Activated CD8-positive, alpha-beta memory T cell treated with anti-CD3 and anti-CD28 coated beads, Interleukin-2, amount 10 ng/mL, durations not matched to agents 7 days and 5 days (primary cell): ENCODE data around the gene GLI3. TPM values are rescaled to one million over a fixed set of nuclear protein-coding genes. Genes with fewer than 3 reads are reported as not detected.

Experiments used
- ATAC-seq: fragments of 150-1000 bp; cut with Tn5 transposase; one replicate; pipeline ENCODE4 v1.10.0; 2021; ENCODE audit warnings: moderate library complexity
- CTCF ChIA-PET: fragments of 350-600 bp; sonication (Branson Sonifier 250); formaldehyde crosslinking; loops from one replicate; lab custom pipeline; 2021; ENCODE audit warnings: antibody characterized with exemption; lab: Charles Lee
- DNase-seq: peaks from one replicate; pipeline ENCODE4 v3.0.0-alpha.2; 2020
- H3K27ac Mint-ChIP-seq: one replicate; pipeline ENCODE4 v1.8.0; 2021; ENCODE audit warnings: mild to moderate bottlenecking, mixed read lengths
- H3K27me3 Mint-ChIP-seq: one replicate; pipeline ENCODE4 v1.8.0; 2021; ENCODE audit warnings: mixed read lengths
- H3K36me3 Mint-ChIP-seq: one replicate; pipeline ENCODE4 v1.8.0; 2021; ENCODE audit warnings: mild to moderate bottlenecking, mixed read lengths
- H3K4me1 Mint-ChIP-seq: one replicate; pipeline ENCODE4 v1.8.0; 2021; ENCODE audit warnings: mixed read lengths
- H3K4me3 Mint-ChIP-seq: one replicate; pipeline ENCODE4 v1.8.0; 2021; ENCODE audit warnings: mild to moderate bottlenecking, moderate library complexity, mixed read lengths
- H3K9me3 Mint-ChIP-seq: one replicate; pipeline ENCODE4 v1.8.0; 2022; ENCODE audit warnings: low read depth, mixed read lengths
- total RNA-seq, 2 experiments: library from RNA; stranded (reverse); gene quantifications; one replicate each; pipeline ENCODE4 v1.2.3, GENCODE V29; 2021

GLI3 gene
- total RNA-seq, 2 experiments from 2014 or later = 0.15 to 0.26 TPM

GRCh38 chr7:42170724-42171123 lies 66.3 kb downstream of the GLI3 start:
- Mint-ChIP-seq H3K4me3 (no peak overlapping the region), H3K36me3 (no peaks in the 10 kb centered on the region), H3K27me3 (no peaks in the 10 kb centered on the region), H3K27ac (no peak overlapping the region), H3K9me3 (no peaks in the 10 kb centered on the region), H3K4me1 (no peaks in the 10 kb centered on the region)
- DNase-seq = no peak
- CTCF ChIA-PET = no interaction called here
- ATAC-seq = no peak

- Mint-ChIP-seq H3K27ac (no peak overlapping the region), H3K9me3 (no peaks in the 10 kb centered on the region), H3K4me1 (no peaks in the 10 kb centered on the region), H3K4me3 (no peak overlapping the region), H3K36me3 (no peaks in the 10 kb centered on the region), H3K27me3 (no peaks in the 10 kb centered on the region)
- CTCF ChIA-PET = no interaction called here
- ATAC-seq = no peak
- no peak for DNase-seq
These were observed 68.5 kb downstream of the GLI3 start for GRCh38 chr7:42168512-42168911.

DNA sequence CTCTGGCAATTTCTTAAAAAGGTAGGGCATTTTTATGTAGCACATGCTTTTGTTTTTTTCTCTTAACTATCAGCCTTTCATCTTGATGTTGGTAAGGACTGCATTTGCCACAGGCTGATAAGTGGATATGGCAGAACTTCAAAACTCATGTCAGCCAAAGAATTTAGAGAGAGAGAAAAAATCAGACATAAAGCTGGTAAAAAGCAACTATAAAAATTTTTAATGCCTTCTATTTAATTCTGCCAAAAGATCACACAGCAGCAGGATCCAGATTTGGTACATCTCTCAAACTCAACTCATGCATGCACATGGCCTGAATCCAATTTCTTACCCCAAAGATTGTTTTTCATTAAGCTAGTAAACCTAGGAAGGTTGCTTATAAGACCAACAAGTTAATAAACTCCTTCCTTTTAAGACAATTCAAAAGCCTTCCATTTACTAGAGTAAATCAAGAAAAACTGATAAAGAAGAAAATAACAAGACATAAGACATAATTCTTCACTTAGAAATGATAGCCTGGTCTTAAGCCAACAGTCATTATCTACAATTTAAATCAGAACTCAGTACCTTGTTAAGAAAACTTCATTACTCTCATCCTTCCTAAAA lies 69.3 kb downstream of the GLI3 start:
- Mint-ChIP-seq H3K27me3 (no peaks in the 10 kb centered on the region), H3K27ac (no peak overlapping the region), H3K4me3 (no peak overlapping the region), H3K4me1 (no peaks in the 10 kb centered on the region), H3K9me3 (no peaks in the 10 kb centered on the region), H3K36me3 (no peaks in the 10 kb centered on the region)
- CTCF ChIA-PET = no interaction called here
- ATAC-seq = no peak
- no peak for DNase-seq

GRCh38 chr7:42167206-42167605 lies 69.8 kb downstream of the GLI3 start:
- DNase-seq (no peak), ATAC-seq (no peak)
- no peaks in the 10 kb centered on the region for H3K4me1 Mint-ChIP-seq
- no peaks in the 10 kb centered on the region for H3K27me3 Mint-ChIP-seq
- H3K4me3 Mint-ChIP-seq = no peak overlapping the region
- H3K27ac Mint-ChIP-seq = no peak overlapping the region
- H3K36me3 Mint-ChIP-seq = no peaks in the 10 kb centered on the region
- CTCF ChIA-PET = no interaction called here
- no peaks in the 10 kb centered on the region for H3K9me3 Mint-ChIP-seq

DNA sequence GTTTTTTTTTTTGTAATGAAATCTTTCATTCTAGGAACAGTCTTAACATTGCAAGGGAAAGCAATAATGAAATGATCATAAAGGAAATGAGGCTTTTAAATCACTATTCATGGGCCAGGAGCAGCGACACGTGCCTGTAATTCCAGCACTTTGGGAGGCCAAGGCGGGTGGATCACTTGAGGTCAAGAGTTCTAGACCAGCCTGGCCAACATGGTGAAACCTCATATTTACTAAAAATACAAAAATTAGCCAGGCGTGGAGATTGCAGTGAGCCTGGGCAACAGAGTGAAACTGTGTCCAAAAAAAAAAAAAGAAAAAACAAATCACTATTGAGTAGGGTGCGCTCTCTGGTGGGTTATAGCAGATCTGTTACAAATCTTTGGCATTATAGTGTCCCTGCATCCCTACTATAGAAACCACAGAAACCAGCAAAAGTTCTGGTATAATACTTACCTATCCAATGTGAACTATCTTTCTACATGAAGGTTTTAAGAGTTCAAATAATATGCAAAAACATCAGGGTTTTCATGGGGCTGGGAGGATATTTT lies 72.1 kb downstream of the GLI3 start:
- Mint-ChIP-seq H3K36me3 (no peaks in the 10 kb centered on the region), H3K27me3 (no peaks in the 10 kb centered on the region), H3K9me3 (no peaks in the 10 kb centered on the region), H3K4me3 (no peak overlapping the region), H3K27ac (no peak overlapping the region), H3K4me1 (no peaks in the 10 kb centered on the region)
- CTCF ChIA-PET = no interaction called here
- DNase-seq (no peak), ATAC-seq (no peak)

DNA sequence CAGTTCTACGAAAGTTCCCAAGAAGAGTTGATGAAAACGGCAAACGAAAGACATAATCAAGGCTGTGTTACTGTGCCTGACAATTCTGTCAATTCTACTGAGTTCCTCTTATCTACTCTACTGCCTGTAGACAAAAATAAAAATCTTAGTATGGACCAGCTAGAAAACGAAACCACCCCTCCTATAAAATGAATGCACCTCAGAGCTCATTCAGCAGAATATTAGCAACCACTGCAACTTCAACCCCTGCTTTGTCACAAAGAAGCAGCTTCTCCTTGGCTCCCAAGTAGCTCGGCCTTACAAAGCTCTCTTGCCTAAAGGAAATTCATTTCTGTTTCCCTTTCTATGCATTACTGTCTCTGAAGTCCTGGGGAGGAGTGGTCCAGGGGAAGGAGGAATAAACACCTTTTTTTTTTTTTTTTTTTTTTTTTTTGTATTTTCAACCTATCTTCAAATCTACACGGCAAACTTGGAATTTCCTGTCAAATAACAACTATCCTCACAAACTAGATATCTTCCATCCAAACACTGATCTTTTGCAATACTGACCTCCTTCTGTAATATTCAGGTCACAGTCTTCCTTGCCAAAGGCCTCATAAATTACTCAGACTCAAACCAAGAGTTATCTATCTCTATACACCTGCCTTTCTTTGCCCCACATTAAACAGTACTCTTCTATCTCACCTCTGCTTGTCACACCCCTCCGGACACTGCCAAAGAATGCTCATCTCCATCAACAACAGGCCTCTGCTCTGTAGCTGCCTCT lies 74.3 kb downstream of the GLI3 start:
- CTCF ChIA-PET = no interaction called here
- no peak overlapping the region for H3K27ac Mint-ChIP-seq

DNA sequence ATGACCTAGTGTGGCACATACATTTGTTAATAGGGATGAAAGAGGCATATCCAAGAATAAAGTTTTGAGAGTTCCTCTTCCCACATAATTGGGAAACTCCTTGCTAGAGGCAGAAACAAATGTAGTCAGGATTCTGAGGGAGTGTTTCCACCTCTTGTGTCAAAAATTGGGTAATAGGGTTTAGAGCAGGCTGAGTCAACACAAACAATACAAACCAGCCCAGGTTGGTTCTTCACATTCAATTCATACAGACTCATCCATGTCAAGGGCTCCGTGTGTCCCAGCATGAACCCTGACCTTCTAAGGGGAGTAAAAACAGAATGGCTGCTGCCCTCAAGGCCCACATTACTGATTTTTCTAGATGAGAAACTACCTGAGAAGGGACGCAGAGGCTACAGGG lies 75.3 kb downstream of the GLI3 start:
- DNase-seq (no peak), ATAC-seq (no peak)
- Mint-ChIP-seq H3K27me3 (no peaks in the 10 kb centered on the region), H3K9me3 (no peaks in the 10 kb centered on the region), H3K4me3 (no peak overlapping the region), H3K4me1 (no peaks in the 10 kb centered on the region), H3K36me3 (no peaks in the 10 kb centered on the region), H3K27ac (no peak overlapping the region)
- CTCF ChIA-PET = no interaction called here

More for the DNA sequence above, 74.3 kb downstream of the GLI3 start:
- no peaks in the 10 kb centered on the region for H3K9me3 Mint-ChIP-seq
- DNase-seq (no peak), ATAC-seq (no peak)
- H3K36me3 Mint-ChIP-seq = no peaks in the 10 kb centered on the region
- no peaks in the 10 kb centered on the region for H3K27me3 Mint-ChIP-seq
- H3K4me3 Mint-ChIP-seq = no peak overlapping the region
- H3K4me1 Mint-ChIP-seq = no peaks in the 10 kb centered on the region

DNA sequence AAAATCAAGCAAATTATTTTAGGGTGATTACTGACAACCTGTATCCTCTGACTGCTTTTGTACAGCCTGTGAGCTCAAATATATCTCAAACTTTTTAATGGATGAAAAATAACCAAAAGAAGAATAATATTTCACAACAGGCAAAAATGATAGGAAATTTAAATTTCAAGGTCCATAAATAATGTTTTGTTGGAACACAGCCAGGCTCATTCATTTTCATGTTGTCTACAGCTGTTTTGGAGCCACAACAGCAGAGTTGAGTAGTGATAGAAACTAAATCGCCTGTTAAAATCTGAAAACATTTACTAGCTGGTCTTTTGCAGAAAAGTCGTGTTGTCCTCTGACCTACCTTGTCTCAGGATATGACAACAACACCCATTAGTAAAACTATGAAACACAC lies 75.9 kb downstream of the GLI3 start:
- Mint-ChIP-seq H3K27me3 (no peaks in the 10 kb centered on the region), H3K9me3 (no peaks in the 10 kb centered on the region), H3K4me3 (no peak overlapping the region), H3K36me3 (no peaks in the 10 kb centered on the region), H3K4me1 (no peaks in the 10 kb centered on the region), H3K27ac (no peak overlapping the region)
- CTCF ChIA-PET = no interaction called here
- ATAC-seq (no peak), DNase-seq (no peak)

- DNase-seq (no peak), ATAC-seq (no peak)
- CTCF ChIA-PET = no interaction called here
- Mint-ChIP-seq H3K27me3 (no peaks in the 10 kb centered on the region), H3K27ac (no peak overlapping the region), H3K9me3 (no peaks in the 10 kb centered on the region), H3K4me1 (no peaks in the 10 kb centered on the region), H3K4me3 (no peak overlapping the region), H3K36me3 (no peaks in the 10 kb centered on the region)
These were observed 77.9 kb downstream of the GLI3 start for GRCh38 chr7:42159130-42159529.

DNA sequence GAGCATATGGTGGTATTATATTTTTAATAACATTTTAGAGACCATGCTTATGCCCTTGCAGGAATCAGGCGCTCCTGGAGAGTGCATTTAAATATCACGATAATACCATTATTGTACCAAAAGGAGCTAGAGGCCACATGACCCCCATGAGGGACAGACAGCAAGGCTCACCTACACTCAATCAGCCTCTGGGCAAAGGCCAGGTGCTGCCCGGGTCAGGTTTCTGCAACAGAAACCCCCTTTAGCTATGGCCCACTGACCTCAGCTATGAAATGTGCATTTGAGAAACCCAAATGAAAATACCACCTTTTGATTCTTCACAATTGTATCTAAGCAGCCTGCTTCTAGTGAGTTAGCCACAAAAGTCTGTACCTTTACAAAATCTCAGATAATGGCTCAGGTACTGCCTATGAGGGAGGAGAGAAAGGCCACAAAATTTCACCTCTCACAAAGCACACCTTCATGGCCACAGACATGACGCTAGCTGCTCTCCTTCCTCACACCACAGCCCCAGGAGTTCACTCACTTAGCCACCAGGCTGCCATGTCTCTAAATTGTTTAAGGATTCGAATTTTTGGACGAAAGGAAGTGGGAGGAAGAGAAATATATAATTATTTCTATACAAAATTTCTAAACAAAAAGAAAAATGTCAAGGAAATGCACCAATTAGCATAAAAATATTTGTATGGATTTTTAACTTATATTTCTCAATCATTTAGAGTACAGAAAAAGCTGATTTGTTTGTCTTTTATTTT lies 79.9 kb downstream of the GLI3 start:
- H3K4me3 Mint-ChIP-seq = no peak overlapping the region
- H3K27ac Mint-ChIP-seq = no peak overlapping the region
- H3K27me3 Mint-ChIP-seq = no peaks in the 10 kb centered on the region
- H3K4me1 Mint-ChIP-seq = no peaks in the 10 kb centered on the region
- CTCF ChIA-PET = no interaction called here
- DNase-seq (no peak), ATAC-seq (no peak)
- H3K9me3 Mint-ChIP-seq = no peaks in the 10 kb centered on the region
- no peaks in the 10 kb centered on the region for H3K36me3 Mint-ChIP-seq

DNA sequence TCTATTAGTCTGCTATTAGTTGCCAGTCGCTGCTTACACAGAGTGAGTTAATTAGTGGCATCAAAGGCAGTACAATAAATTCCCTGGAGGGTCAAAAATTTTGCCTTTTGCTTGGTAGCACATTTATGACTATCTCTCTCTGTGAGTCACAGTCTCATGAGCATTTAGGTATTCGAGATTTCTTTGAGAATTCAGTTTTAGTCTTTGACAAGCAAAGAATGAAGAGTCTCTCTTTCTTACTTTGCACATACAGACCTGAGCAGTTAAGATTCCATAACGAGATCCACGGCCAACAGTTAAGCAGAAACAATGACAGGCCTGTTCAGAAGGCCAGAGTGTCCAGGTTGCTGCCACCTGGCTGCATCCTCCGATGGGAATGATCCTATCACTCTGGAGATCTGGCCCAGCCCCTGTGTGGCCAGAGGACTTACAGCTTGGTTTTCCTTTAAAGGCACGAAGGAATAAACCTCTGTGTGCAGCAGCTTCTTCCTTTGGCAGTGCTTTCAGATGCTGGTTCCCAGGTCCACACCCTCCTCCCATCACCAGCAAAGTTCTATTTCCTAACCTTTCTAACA lies 80.6 kb downstream of the GLI3 start:
- no peaks in the 10 kb centered on the region for H3K4me1 Mint-ChIP-seq
- no peak overlapping the region for H3K27ac Mint-ChIP-seq
- no peak overlapping the region for H3K4me3 Mint-ChIP-seq
- CTCF ChIA-PET = no interaction called here
- H3K27me3 Mint-ChIP-seq = no peaks in the 10 kb centered on the region
- H3K36me3 Mint-ChIP-seq = no peaks in the 10 kb centered on the region
- H3K9me3 Mint-ChIP-seq = no peaks in the 10 kb centered on the region
- ATAC-seq = no peak
- DNase-seq = no peak

DNA sequence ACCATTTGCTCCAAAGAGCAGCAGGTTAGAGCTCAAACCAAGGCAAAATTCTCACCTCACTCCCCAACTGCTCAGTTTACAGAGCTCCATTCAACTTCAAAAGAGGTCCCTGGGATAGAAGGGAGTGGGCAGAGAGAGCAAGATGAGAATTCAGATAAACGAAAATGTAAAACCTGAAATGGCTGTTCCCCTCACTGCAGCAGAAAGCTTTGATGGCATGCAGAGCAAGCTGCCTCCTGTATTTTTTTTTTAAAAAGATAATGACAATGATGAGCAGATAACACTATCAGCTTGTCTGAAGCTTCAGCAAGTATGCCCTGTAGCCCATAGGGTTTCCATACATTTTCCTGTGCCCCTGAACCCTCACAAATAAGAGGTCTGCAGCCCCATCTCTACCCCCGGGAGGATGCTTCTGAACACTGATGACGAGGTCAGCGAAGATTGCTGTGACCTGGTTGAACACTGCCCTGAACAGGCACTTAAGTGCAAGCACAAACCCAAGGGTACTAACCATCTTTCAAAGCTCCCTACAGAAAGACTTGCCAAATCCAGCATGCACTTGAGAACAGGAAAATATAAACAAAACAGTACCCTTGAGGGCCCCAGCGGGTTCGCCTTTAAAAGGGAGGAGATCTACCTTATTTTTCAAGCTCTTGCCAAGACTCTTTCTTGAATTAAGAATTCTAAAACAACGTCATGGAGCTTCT lies 81.3 kb downstream of the GLI3 start:
- H3K27me3 Mint-ChIP-seq = no peaks in the 10 kb centered on the region
- no peaks in the 10 kb centered on the region for H3K36me3 Mint-ChIP-seq
- H3K27ac Mint-ChIP-seq = no peak overlapping the region
- ATAC-seq (no peak), DNase-seq (no peak)
- CTCF ChIA-PET = no interaction called here
- no peak overlapping the region for H3K4me3 Mint-ChIP-seq
- H3K9me3 Mint-ChIP-seq = no peaks in the 10 kb centered on the region
- no peaks in the 10 kb centered on the region for H3K4me1 Mint-ChIP-seq

GRCh38 chr7:42154173-42154572 lies 82.8 kb downstream of the GLI3 start:
- no peaks in the 10 kb centered on the region for H3K4me1 Mint-ChIP-seq
- DNase-seq = no peak
- no peak overlapping the region for H3K4me3 Mint-ChIP-seq
- no peaks in the 10 kb centered on the region for H3K36me3 Mint-ChIP-seq
- H3K27me3 Mint-ChIP-seq = no peaks in the 10 kb centered on the region
- no peak overlapping the region for H3K27ac Mint-ChIP-seq
- no peaks in the 10 kb centered on the region for H3K9me3 Mint-ChIP-seq
- CTCF ChIA-PET = no interaction called here
- no peak for ATAC-seq
